ENCODE measurements around the gene BTN3A1.
A peak's percentile ranks its signal among the peaks of the same experiment; 100 is the strongest.
"Not testable (repeated sequence)": the region's sequence is repeated elsewhere in the genome, so short reads cannot be mapped to it uniquely, and the experiment has no call there.

BTN3A1 gene

GRCh38 chr6:26401987-26402658 lies at the start of gene BTN3A1:
Gene BTN3A1 (plus strand): TSS chr6:26402275. CDS start chr6:26405564, 3,289 bp downstream.
- peak; percentile 12 to 47 (median 16) for DNase-seq

DNA sequence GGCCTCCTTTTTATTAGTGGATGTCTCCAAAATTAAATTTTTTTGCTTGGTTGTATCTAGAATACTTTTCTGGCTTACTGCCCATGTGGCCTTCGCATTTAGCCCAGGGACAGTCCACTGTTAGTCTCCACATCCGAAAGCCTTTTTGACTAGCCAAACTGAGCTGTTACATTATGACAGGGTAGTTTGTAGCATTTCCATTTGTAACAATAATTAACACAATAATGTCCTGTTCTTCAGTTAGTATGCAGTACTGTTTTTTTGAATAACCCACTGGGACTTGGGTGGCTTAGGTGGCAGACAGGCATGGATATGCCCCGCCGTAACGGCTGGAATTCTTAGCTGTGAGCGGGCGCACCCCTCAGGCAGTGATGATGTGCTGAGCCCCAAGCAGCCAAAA lies 49.8 kb upstream of the BTN3A1 start:
- no peak for DNase-seq

GRCh38 chr6:26354162-26354561 lies 47.9 kb upstream of the BTN3A1 start:
- no peak for DNase-seq

- no peak for DNase-seq
These were observed 46.7 kb upstream of the BTN3A1 start for GRCh38 chr6:26355366-26355765.

GRCh38 chr6:26357543-26357942 lies 44.5 kb upstream of the BTN3A1 start:
- DNase-seq = not testable (repeated sequence)

DNA sequence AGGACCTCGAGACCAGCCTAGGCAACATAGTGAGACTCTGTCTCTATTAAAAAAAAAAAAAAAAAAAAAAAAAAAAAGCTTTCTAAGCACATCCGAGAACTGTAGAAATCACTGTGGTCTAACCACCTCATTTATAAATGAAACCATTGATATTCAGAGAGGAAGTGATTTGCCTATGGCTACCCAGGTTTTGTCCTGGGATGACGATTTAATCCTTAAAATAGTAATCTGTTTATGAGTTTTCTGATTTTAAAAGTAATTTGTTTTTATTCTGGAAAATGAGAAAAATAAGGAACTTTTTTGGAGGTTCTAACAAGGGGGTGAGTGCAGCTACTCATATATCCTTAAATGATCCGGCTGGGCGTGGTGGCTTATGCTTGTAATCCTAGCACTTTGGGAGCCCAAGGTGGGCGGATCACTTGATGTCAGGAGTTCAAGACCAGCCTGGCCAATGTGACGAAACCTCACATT lies 43.5 kb upstream of the BTN3A1 start:
- DNase-seq = no peak

GRCh38 chr6:26359765-26360164 lies 42.3 kb upstream of the BTN3A1 start:
- no peak for DNase-seq

- no peak for DNase-seq
These were observed 41.3 kb upstream of the BTN3A1 start for GRCh38 chr6:26360451-26361416.

GRCh38 chr6:26361544-26361943 lies 40.5 kb upstream of the BTN3A1 start:
- no peak for DNase-seq

DNA sequence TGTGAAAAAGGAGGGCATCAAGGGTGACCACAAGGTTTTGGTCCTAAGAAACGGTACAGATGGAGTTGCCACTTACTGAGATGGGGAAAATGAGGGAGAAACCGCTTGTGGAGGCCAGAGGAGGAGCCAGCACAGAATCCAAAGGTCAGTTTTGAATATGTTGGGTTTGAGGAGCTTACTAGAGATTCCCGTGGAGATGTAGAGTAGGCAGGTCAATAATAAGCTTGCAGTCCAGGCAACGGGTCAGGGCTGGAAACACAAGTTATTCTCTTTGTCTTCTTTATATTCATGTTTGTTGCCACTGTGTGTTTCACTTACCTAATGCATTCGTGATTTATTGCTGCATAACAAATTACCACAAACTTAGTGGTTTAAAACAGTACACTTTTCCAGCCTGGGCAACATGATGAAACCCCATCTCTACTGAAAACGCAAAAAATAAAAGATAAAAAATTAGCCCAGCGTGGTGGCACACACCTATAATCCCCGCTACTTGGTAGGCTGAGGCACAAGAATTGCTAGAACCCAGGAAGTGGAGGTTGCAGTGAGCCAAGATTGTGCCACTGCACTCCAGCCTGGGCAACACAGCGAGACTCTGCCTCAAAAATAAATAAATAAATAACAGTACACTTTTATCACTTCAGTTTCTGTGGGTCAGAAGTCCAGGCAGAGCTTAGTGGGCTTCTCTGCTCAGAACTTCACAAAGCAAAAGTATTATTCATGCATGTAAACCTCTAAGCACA lies 39.8 kb upstream of the BTN3A1 start:
- DNase-seq = no peak

DNA sequence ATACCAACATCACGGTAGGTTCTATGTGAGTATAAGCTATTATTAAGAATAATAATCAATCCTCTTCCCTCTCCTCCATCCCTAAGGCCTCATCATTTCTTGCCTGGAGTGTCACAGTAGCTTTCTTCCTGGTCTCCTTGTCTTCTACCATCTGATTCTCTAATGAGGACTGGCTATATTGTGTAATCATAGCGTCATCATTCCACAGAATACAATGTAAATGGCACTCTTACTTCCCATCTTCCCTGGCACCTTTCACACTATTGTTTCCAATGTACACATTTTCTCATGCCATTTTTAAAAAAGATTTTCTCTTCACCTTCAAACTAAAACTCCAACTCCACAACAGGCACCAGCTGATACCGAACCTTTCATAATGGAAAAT lies 39.2 kb upstream of the BTN3A1 start:
- DNase-seq = no peak

DNA sequence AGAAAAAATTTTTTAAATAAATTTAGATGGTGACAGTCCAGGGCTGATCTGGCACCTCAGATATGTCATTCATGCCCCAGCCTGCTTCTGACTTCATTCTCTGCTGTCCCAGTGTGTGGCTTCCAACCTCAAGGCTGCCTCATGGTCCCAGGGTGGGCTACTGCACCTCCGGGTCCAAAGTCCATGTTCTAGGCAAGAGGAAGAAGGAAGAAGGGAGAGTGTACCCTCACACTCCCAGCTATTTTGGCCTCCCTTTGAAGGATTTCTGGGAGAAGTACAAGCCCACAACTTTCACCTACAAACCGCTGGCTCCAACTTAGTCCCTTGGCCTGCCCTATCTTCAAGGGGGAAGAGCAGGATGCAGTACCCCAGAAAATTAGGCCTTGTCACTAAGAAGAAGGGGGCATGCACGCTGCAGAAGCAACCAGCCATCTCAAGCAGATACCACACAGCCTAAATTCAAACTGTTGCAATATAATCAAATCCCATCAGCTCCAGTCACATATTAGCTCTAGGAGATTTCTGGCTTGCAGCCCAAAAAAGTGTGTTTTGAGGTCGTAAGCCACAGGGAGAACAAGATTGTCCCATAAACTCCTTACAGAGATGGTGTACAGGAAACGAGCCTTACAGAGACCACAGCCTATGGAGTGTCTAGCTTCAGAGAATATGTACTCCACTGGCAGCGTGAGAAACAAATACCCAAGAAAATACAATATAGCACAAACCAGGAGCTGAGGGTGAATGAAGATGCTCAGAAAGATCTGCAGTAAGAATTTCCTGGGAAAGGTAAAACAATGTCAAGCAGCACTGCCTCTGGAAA lies 38.0 kb upstream of the BTN3A1 start:
- no peak for DNase-seq

GRCh38 chr6:26365633-26365995 lies 36.5 kb upstream of the BTN3A1 start:
- DNase-seq = no peak

- DNase-seq = no peak
These were observed 35.6 kb upstream of the BTN3A1 start for GRCh38 chr6:26366504-26366903.

- DNase-seq = no peak
These were observed 35.0 kb upstream of the BTN3A1 start for GRCh38 chr6:26367114-26367513.

- DNase-seq = not testable (repeated sequence)
These were observed 30.3 kb upstream of the BTN3A1 start for GRCh38 chr6:26371813-26372212.

- DNase-seq = no peak
These were observed 29.5 kb upstream of the BTN3A1 start for GRCh38 chr6:26372308-26373144.

- no peak for DNase-seq
These were observed 26.8 kb upstream of the BTN3A1 start for GRCh38 chr6:26375270-26375669.

- DNase-seq = no peak
These were observed 24.4 kb upstream of the BTN3A1 start for GRCh38 chr6:26377719-26378118.

DNA sequence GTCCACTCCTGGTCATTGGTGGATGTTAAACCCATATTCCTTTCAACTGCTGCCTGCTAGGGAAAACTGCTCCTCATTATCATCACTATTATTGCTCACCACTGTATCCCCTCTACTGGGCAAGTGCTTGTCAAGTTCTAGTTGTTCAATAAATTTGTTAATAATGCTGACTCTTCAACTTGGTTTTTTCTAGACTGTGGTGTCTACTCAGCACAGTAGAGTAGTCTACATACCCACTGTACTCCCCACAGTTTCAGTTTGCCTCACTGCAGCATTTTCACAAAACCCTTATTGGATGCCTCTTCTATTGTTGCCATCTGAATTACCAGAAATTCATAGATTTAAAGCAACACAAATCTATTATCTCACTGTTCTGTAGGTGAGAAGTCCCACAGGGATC lies 23.9 kb upstream of the BTN3A1 start:
- not testable (repeated sequence) for DNase-seq

GRCh38 chr6:26379292-26379691 lies 22.8 kb upstream of the BTN3A1 start:
- DNase-seq = no peak

Measured in activated CD4-positive, CD25-positive, alpha-beta regulatory T cell (primary cell).